Stimulated activated CD8-positive, alpha-beta memory T cell treated with anti-CD3 and anti-CD28 coated beads, Interleukin-2, amount 100 ng/mL, for 48 hours (primary cell): ENCODE results near the gene THRB.
"Not testable (repeated sequence)": the region's sequence is repeated elsewhere in the genome, so short reads cannot be mapped to it uniquely, and the experiment has no call there.

ENCODE experiments used
- DNase-seq, 2 donors: peaks; one replicate each; pipeline ENCODE4 v3.0.0-alpha.2; 2020; ENCODE audit warnings: low read depth in 2 of 2

Gene THRB

DNA sequence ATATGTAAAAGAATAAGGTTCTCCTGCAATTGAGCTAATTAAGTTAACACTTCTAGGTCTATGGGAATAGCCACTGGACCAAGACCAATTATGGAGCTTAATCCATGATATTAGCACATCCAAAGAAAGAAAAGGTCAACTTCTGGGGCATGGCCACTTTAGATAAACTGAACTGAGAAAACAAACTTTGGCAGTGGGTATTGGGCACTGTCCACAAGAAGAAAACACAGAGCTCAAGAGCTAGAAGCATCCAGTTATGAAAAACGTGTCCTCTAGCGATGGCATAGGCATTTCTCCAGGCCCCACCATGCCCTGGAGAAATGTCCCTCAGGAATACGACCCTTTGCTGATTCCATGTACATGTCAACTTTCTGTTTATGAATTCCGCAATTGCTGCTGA, 87.8 kb downstream of the THRB start:
- no peak for DNase-seq

DNA sequence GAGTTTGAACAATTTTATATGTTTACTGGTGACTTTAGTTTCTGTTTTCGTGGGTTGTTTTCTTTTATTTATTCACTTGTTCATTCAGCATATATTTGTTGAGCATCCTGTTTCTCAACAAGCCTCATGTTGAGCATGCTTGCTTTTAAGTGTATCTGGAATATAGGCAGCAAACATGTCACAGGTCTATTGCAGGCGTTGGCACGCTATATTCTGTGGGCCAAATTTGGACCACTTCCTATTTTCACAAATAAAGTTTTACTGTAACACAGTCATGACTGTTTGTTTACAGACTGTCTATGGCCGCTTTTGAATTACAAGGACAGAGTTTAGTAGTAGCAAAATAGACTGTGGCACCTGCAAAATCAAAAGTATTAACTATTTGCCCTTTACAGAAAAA, 89.6 kb downstream of the THRB start:
- DNase-seq = no peak

- no peak for DNase-seq
Observed at GRCh38 chr3:24401811-24402185, 92.9 kb downstream of the THRB start.

GRCh38 chr3:24401090-24401810, 93.4 kb downstream of the THRB start:
- DNase-seq = no peak

DNA sequence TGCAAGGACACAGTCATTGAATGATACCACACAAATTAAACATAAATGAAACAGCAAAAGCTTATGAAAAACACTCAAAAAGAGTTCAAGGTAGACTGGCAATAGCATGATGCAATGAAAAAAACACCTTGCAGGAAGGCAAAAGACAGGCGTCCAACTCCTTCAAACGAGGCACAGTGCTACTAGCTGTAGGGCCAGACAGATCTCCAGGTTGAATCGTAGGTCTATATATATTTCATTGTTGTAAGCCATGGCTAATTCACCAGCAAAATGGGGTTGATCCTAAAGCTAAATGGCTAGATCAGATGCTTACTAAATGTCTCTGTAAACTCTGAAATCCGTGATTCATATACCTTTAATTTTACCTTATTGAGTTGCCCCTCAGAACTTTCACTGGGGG, 94.2 kb downstream of the THRB start:
- DNase-seq = no peak

DNA sequence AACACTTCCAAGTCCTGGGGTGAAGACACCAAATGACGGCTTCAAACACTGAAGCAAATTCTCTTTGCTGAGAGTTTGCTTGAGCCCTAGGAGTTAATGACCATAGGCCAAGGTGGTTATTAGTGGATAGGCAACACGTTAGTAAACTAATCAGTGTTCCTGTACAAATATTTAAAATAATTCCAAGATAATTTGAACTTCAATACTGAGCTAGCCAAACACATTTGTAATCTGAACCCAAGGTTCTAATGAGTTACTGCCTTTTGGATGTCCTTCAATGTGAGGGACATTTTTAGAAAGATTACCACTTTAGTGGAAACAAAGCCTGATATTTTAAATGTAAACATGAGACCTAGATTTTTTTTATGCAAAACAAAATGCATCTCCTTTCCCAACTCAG, 94.6 kb downstream of the THRB start:
- no peak for DNase-seq

DNA sequence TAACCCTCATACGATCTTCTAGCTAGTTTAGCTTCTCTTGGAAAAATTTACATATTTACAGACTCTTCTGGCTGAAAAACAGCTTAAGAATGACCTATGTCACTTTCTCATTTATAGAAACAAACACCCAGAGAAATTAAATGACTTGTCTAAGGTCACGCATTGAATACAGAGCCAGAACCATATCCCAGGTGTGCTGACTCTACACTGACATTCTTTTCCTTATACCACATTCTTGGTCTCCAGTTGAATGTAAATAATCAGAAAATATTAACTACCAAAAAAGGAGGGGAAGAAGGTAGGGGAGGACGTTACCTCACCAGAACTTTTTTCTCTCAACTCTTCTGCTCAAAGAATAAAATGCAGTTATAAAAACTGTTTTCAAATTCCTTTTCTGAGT, 95.0 kb downstream of the THRB start:
- DNase-seq = no peak

- DNase-seq = not testable (repeated sequence)
Observed at GRCh38 chr3:24398712-24399111, 95.9 kb downstream of the THRB start.

- no peak for DNase-seq
Observed at GRCh38 chr3:24396338-24396737, 98.3 kb downstream of the THRB start.

DNA sequence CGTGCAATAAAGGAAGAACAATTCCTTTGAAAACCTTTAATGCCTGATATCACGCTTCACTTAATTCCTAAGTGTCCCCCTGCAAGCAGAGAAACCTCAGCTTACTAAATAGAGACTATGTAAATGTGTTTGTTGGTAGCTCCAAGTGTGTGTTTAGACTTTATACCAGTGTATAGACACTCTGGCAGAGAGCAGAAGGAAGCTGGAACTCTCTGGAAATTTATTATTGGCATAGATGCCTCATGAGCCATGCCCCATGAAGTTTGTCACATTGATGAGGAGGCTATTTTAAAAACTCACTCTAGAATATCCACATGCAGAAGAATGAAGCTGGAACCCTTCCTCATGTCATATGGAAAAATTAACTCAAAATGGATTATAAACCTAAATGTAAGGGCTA, 99.9 kb downstream of the THRB start:
- no peak for DNase-seq

DNA sequence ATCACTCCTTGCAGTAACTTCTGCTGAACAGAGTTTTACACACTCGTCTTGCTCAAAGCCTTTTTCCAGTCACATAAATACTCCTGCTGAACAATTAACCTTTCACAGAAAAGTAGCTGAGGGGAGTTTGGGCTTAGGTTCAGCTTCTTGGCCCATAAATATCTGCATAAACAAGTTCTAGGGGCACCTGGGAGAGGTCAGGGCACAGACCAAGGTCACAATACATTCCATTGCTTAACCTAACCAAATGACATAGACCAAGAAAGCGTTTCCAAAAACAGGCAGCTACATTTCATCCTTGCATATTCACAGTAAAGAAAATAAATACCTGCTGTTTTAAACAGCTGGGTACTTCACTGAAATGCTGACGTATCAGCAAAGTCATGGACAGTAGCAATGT, 101.3 kb downstream of the THRB start:
- DNase-seq = no peak

GRCh38 chr3:24390169-24391130, 104.2 kb downstream of the THRB start:
- DNase-seq = no peak

- no peak for DNase-seq
Observed at GRCh38 chr3:24389108-24390090, 105.3 kb downstream of the THRB start.

GRCh38 chr3:24388611-24389010, 106.0 kb downstream of the THRB start:
- DNase-seq = no peak

DNA sequence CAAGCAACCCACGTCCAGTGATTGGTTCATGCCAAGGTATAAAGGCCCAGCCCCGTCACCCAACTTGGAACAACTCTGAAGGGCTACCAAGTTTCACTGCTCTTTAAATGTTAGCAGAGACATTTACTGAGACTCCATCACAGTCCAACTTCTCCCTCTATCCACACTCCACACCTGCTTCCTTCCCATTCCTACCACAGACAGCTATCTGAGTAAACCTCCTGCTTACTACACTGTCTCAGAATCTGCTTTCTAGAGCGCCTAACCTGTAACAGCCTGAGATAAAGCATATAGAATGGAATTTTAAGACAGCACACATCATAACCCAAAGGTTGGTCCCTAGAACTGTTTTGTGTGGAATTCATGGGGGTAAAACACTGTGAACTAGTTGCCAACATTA, 106.5 kb downstream of the THRB start:
- DNase-seq = no peak

DNA sequence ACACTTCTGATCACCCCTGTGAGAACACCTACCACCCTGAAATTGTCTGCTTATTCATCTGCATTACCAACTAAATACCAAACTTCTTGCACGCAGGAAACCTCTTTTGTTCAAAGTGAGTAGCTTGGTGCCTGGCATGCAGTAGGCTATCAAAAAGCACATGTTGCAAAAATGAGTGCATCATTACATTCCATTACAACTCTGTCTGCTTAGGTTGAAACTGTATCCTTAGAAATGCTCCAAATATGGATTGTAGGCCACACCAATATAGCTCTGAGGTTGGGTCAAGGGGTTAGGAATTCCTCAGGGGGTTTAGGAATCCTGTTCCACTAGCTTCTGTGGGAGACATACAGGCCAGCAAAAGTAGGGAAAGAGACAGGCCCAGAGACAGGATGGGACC, 107.2 kb downstream of the THRB start:
- no peak for DNase-seq

- no peak for DNase-seq
Observed at GRCh38 chr3:24387000-24387399, 107.7 kb downstream of the THRB start.

GRCh38 chr3:24386458-24386857, 108.2 kb downstream of the THRB start:
- no peak for DNase-seq

DNA sequence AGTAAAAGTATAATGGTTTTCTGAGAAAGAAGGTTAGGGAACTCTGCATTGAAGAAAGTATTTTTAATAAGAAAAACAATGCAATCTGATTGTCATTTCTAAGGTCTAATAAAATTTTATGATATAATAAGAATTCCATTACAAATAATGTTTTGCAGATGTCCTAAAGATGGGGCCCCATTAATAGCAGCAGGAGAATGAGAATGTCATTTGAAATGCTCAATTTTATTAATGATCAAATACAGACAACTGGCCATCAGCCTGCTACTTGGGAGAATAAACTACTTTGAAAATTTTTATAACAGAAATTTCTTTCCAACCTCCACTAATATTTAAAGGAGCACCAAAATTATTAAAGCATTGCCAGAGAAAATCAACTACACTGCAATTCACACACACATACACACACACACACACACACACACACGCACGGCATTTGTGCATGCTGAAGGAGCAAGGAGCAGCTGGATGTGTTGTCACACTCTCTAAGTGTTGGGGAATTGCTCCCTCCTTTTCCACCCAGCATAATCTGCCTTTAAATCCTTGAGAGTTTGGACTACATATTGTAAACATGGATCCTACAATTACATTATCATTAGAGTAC, 109.5 kb downstream of the THRB start:
- no peak for DNase-seq

DNA sequence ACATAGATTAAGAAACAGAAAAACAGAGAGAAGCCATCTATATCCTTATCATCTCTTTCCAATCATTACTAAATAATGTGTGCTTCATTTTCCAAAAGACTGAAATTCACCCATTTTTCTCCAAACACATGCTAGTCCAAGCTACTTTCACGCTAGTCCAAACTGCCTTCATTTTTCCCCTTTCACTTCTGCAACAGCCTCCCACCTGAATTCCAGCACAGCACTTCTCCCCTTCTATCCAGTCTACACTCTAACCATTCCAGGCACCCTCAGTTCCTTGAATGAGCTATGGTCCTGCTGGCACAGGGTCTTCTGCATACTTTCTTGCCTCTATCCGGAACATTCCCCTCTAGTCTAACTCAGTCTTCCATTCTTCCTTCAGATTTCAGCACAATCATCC, 112.0 kb downstream of the THRB start:
- no peak for DNase-seq

- no peak for DNase-seq
Observed at GRCh38 chr3:24379936-24380335, 114.7 kb downstream of the THRB start.

DNA sequence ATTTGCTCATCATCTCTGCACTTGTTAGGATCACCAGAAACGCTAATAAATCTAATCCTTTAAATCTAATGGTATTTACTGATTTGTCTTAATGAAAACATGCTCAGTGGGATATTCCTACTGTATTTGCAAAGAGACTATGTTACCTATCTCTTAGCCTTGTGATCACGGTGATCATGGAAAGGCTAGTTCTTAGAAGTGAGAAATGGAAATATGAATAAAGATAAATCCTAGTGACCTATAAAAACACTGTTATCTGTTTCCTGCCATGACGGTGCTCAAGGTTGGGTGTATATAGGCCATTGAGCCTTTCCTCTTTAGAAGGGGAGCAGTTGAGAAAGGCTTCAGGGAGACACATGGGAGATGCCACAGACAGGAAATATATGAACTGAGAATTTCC, 116.3 kb downstream of the THRB start:
- DNase-seq = no peak
